Ovary (tissue), 10 donors: ENCODE data around the gene ABHD15. TPM values are rescaled to one million over a fixed set of nuclear protein-coding genes. Genes with fewer than 3 reads are reported as not detected.
A peak's percentile ranks its signal among the peaks of the same experiment; 100 is the strongest.

Experiments
- DNase-seq, 5 donors: peaks; one replicate each; pipeline ENCODE4 v3.0.0-alpha.2; 2019 to 2020
- H3K27ac ChIP-seq, 2 donors: fragments of 200-600 bp; one replicate each; pipeline versions ENCODE4 v1.5.1 to v1.8.0; 2019 to 2022
- H3K27me3 ChIP-seq: fragments of 200-600 bp; one replicate; pipeline ENCODE4 v1.8.0; 2022
- H3K36me3 ChIP-seq: fragments of 200-600 bp; sonication (generic); one replicate; pipeline ENCODE4 v1.5.1; 2019
- H3K4me1 ChIP-seq: one replicate; pipeline ENCODE4 v1.8.1; 2013; ENCODE audit warnings: mild to moderate bottlenecking, moderate library complexity; ENCODE audit not compliant: insufficient read depth
- H3K4me3 ChIP-seq: fragments of 200-600 bp; sonication (generic); one replicate; pipeline ENCODE4 v1.5.1; 2017
- H3K9me3 ChIP-seq, 2 donors: fragments of 200-600 bp in 1 of 2; sonication (generic) in 1 of 2; one replicate each; pipeline versions ENCODE4 v1.5.1 to v1.8.1; 2013 to 2019; ENCODE audit warnings: mild to moderate bottlenecking in 1 of 2, moderate library complexity in 1 of 2
- EP300 ChIP-seq: sonication (generic); formaldehyde crosslinking; IDR thresholded peaks from one replicate; pipeline ENCODE4 v1.6.1; 2017; ENCODE audit warnings: antibody characterized with exemption
- POLR2A ChIP-seq: fragments of 450-650 bp; IDR thresholded peaks from one replicate; pipeline ENCODE4 v1.6.1; 2017; ENCODE audit warnings: antibody characterized with exemption, mild to moderate bottlenecking, moderate library complexity
- WGBS, 3 donors: extraction: QIAGEN DNeasy Blood & Tissue Kit in 1 of 3; methylation state at CpG; one replicate each; pipeline versions ENCODE4 v1.1.5 to v1.1.7; 2013 to 2017; 5-methylcytosine and 5-hydroxymethylcytosine counted together
- intact Hi-C, 4 donors: fragments of 100-400 bp; cut with DNase I; formaldehyde crosslinking; loops; one replicate each; pipeline versions ENCODE4 v1.11.0 to v1.15.1; 2022 to 2023
- long read RNA-seq, 3 donors: library from polyadenylated mRNA in 2 of 3; unstranded in 2 of 3; transcript quantifications; one replicate each; pipeline ENCODE4 v2.0.0 and lab custom pipeline, GENCODE V29; 2021 to 2026
- polyA plus RNA-seq, 2 donors: library from polyadenylated mRNA; stranded (reverse); fragments of 200-250 nt in 1 of 2; fragments of 350-450 nt in 1 of 2; fragmentation: Illumina TruSeq in 1 of 2; extraction: RNeasy Lipid Tissue Mini Kit (QIAGEN cat#74804) in 1 of 2; gene quantifications; one replicate each; pipeline ENCODE4 v1.2.3, GENCODE V29; 2013 to 2014
- total RNA-seq, 7 donors: library from RNA; depleted of rRNA in 2 of 7; stranded (reverse); fragments of >200 nt in 2 of 7; fragmentation: NEBNext Ultra II Directional in 3 of 7; extraction: Animal tissue kit (Norgen Biotek cat#: 25700) in 3 of 7; gene quantifications; one replicate each; pipeline versions ENCODE4 v1.1.0 to v1.2.4, GENCODE V29; 2016 to 2023
- TF ChIP-seq, protein P1 (sequence below), 3 donors: fragments of 450-650 bp in 2 of 3; fragments of 200-600 bp in 1 of 3; IDR thresholded peaks; one replicate each; pipeline versions ENCODE4 v1.5.1 to v1.8.0; 2016 to 2022; ENCODE audit warnings: antibody characterized with exemption in 3 of 3, mild to moderate bottlenecking in 1 of 3
- donor health status: DM: no; HTN: no; CAD: no; lungs with moderate emphysema.
- donor health status: DM: no; HTN: no; CAD: no.
- donor health status: Bipolar disorder and iron deficiency.
- donor health status: DM: yes; HTN: yes; CAD: no.
- donor health status: DM: no; HTN: no; CAD: no.
- donor health status: DM: yes; HTN: yes; CAD: no.

The ABHD15 gene, protein sequence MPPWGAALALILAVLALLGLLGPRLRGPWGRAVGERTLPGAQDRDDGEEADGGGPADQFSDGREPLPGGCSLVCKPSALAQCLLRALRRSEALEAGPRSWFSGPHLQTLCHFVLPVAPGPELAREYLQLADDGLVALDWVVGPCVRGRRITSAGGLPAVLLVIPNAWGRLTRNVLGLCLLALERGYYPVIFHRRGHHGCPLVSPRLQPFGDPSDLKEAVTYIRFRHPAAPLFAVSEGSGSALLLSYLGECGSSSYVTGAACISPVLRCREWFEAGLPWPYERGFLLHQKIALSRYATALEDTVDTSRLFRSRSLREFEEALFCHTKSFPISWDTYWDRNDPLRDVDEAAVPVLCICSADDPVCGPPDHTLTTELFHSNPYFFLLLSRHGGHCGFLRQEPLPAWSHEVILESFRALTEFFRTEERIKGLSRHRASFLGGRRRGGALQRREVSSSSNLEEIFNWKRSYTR
- total RNA-seq (1 to 10 TPM; 4.2 to 7.6 (median 4.8) TPM), polyA plus RNA-seq (1 to 10 TPM; 3.0 to 8.7 TPM)
- long read RNA-seq, donor 1, partial matches to known transcripts = 0 of 9 reads
- long read RNA-seq, donor 1, other reads (novel, unspliced or antisense) = 6 of 9 reads
- long read RNA-seq, donor 2, partial matches to known transcripts = 45 of 46 reads
- long read RNA-seq, donor 2, other reads (novel, unspliced or antisense) = 0 of 46 reads
- long read RNA-seq, donor 3, transcript ABHD15-201 (2 exons, 3,592 nt) = major isoform, 29 of 34 reads
- long read RNA-seq, donor 3, partial matches to known transcripts = 0 of 34 reads
- long read RNA-seq, donor 3, other reads (novel, unspliced or antisense) = 5 of 34 reads

DNA sequence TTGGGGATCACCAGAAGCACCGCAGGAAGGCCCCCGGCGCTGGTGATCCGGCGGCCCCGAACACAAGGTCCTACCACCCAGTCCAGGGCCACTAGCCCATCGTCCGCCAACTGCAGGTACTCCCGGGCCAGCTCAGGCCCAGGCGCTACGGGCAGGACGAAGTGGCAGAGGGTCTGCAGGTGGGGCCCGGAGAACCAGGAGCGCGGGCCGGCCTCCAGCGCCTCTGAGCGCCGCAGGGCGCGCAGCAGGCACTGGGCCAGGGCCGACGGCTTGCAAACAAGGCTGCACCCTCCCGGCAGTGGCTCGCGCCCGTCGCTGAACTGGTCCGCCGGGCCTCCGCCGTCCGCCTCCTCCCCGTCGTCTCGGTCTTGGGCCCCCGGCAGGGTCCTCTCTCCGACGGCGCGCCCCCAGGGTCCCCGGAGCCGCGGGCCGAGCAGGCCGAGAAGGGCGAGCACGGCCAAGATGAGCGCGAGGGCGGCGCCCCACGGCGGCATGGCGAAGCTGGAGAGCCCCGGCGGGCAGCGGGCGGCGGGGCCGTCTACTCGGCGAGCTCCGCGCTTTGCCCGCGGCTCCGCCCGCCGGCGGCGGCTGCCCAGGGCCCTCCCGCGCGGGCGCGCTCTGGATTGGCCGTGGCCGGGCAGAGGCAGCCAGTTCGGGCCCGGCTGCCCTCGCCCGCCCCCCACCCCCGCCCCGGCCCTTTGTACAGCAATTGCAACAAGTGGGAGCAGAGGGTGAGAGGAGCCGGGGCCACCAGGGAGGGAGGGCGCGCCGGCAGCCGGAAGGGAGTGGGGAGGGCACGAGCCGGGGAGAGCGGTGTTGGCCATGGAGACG lies at the start of gene ABHD15:
Gene ABHD15 (minus strand): TSS at position 565 of the 831 bp plus-strand sequence. CDS start 71 bp downstream, at position 494.
- intact Hi-C loops = no loop called here
- Histone ChIP-seq H3K27ac (peak within 1 kb of the TSS; percentile 17 to 89), H3K27me3 (no peaks in the 10 kb centered on the region), H3K9me3 (no peaks in the 10 kb centered on the region), H3K36me3 (no peaks in the 10 kb centered on the region), H3K4me3 (peak within 1 kb of the TSS; percentile 63), H3K4me1 (peaks cover 6% of the 10 kb centered on the region)
- WGBS, 3 donors = 2% methylated on average over 46 to 94 of the region's 94 CpGs
- DNase-seq = peak; percentile 46 to 77 (median 63)
- TF ChIP-seq POLR2A (no peak), EP300 (no peak)
- TF ChIP-seq, protein P1, sequence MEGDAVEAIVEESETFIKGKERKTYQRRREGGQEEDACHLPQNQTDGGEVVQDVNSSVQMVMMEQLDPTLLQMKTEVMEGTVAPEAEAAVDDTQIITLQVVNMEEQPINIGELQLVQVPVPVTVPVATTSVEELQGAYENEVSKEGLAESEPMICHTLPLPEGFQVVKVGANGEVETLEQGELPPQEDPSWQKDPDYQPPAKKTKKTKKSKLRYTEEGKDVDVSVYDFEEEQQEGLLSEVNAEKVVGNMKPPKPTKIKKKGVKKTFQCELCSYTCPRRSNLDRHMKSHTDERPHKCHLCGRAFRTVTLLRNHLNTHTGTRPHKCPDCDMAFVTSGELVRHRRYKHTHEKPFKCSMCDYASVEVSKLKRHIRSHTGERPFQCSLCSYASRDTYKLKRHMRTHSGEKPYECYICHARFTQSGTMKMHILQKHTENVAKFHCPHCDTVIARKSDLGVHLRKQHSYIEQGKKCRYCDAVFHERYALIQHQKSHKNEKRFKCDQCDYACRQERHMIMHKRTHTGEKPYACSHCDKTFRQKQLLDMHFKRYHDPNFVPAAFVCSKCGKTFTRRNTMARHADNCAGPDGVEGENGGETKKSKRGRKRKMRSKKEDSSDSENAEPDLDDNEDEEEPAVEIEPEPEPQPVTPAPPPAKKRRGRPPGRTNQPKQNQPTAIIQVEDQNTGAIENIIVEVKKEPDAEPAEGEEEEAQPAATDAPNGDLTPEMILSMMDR (IDR thresholded peaks at IDR 0.05) = no peak

DNA sequence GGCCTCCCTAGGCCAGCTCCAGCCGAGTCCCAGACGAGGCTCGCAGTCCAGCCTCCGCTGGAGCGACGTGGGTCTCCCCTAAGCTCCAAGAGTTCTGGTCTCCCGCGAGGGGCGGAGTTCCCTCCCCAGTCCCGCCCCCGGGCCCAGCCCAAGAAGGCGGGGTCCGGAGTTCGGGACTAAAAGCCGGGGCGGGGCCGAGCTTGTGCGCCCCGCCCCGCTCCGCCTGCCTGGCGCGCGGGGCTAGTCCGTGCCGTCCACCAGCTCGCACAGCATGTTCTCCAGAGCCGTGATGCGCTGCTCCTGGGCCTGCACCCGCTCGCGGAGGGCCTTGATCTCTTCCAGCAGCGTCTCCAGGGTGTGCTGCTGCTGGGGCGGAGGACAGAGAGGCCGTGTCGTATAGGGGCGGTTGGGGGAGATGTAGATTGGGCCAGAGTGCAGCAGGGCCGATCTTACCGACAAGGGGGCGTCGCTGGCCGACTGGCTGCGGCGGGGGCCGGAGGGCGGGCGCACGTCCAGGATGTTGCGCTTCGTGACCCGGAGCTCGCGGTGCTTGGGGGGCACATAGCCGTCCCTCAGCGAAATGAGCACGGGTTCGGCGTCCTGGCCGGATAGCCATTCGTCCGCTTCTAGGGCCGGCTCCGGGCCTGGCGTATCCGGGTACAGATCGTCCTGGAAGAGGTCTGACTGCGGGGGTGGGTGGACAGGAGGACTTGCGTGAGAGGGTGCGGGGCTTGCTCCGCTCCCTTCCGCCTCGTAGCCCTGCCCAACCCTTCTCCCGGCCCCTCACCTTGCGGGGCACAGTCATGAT lies 48.9 kb upstream of the ABHD15 start:
- intact Hi-C loops = no loop called here
- Histone ChIP-seq H3K27ac (no peak overlapping the region), H3K4me1 (peaks cover 17% of the 10 kb centered on the region)

DNA sequence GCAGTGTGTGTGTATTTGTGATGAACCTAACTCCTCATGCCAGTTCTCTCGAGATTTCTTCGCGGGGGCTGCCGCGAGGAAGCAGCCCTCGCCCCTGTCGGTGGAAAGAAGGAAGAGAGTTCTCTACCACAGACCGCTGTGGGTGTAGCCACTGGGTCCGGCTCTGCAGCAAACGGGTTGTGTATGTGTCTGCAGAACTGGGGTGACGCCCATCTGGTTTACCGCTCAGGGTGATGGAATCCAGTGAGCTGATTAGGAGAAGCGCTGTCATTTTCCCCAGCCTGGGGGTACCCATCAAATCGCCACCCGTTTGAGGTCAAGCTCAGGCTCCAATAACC lies 48.2 kb upstream of the ABHD15 start:
- TF ChIP-seq, protein P1 (IDR thresholded peaks at IDR 0.05) = no peak
- TF ChIP-seq POLR2A (no peak), EP300 (no peak)
- WGBS, 3 donors = 51 to 72% (median 52%) methylated on average over 15 of the region's 15 CpGs
- H3K4me3 ChIP-seq = no peak overlapping the region
- no peak overlapping the region for H3K27ac ChIP-seq
- H3K36me3 ChIP-seq = no peaks in the 10 kb centered on the region
- peaks cover 17% of the 10 kb centered on the region for H3K4me1 ChIP-seq
- no peaks in the 10 kb centered on the region for H3K9me3 ChIP-seq
- peak in 1 of 5 donors; percentile 49 for DNase-seq
- intact Hi-C loops = no loop called here
- H3K27me3 ChIP-seq = no peaks in the 10 kb centered on the region

More for the DNA sequence above, 48.9 kb upstream of the ABHD15 start:
- 2 to 3% (median 2%) methylated on average over 32 to 74 of the region's 74 CpGs for WGBS, 3 donors
- TF ChIP-seq, protein P1 (IDR thresholded peaks at IDR 0.05) = no peak
- TF ChIP-seq EP300 = no peak
- H3K4me3 ChIP-seq = peak overlapping the region; percentile 40
- no peaks in the 10 kb centered on the region for H3K27me3 ChIP-seq
- DNase-seq = peak; percentile 75 to 90 (median 85)
- no peaks in the 10 kb centered on the region for H3K9me3 ChIP-seq
- H3K36me3 ChIP-seq = no peaks in the 10 kb centered on the region
